ENCODE data around the gene ZNF789. TPM values are rescaled to one million over a fixed set of nuclear protein-coding genes. Genes with fewer than 3 reads are reported as not detected.

ZNF789 gene
- total RNA-seq, 1 donor = 6.1 TPM

- no peaks in the 10 kb centered on the region for H3K27me3 ChIP-seq (ENCODE audit: insufficient read depth, low read length)
- no peak overlapping the region for H3K4me3 ChIP-seq (ENCODE audit: low read length)
- no peaks in the 10 kb centered on the region for H3K4me1 ChIP-seq (ENCODE audit: insufficient read depth, low read length)
- H3K9me3 ChIP-seq (ENCODE audit: low read depth, low read length) = no peaks in the 10 kb centered on the region
These were observed 41.4 kb downstream of the ZNF789 start for GRCh38 chr7:99514050-99514449.

GRCh38 chr7:99521399-99521798 is 48.7 kb downstream of the ZNF789 start:
- H3K4me1 ChIP-seq (ENCODE audit: insufficient read depth, low read length) = no peaks in the 10 kb centered on the region
- no peaks in the 10 kb centered on the region for H3K9me3 ChIP-seq (ENCODE audit: low read depth, low read length)
- no peak overlapping the region for H3K4me3 ChIP-seq (ENCODE audit: low read length)
- no peaks in the 10 kb centered on the region for H3K27me3 ChIP-seq (ENCODE audit: insufficient read depth, low read length)

GRCh38 chr7:99525713-99526440 is 53.2 kb downstream of the ZNF789 start:
- peaks cover 8% of the 10 kb centered on the region for H3K9me3 ChIP-seq (ENCODE audit: low read depth, low read length)
- H3K27me3 ChIP-seq (ENCODE audit: insufficient read depth, low read length) = no peaks in the 10 kb centered on the region
- no peaks in the 10 kb centered on the region for H3K4me1 ChIP-seq (ENCODE audit: insufficient read depth, low read length)
- H3K4me3 ChIP-seq (ENCODE audit: low read length) = no peak overlapping the region

- H3K4me3 ChIP-seq (ENCODE audit: low read length) = no peak overlapping the region
- H3K4me1 ChIP-seq (ENCODE audit: insufficient read depth, low read length) = no peaks in the 10 kb centered on the region
- H3K9me3 ChIP-seq (ENCODE audit: low read depth, low read length) = peaks cover 30% of the 10 kb centered on the region
- no peaks in the 10 kb centered on the region for H3K27me3 ChIP-seq (ENCODE audit: insufficient read depth, low read length)
These were observed 58.7 kb downstream of the ZNF789 start for GRCh38 chr7:99531354-99531765.

GRCh38 chr7:99535667-99536066 is 63.0 kb downstream of the ZNF789 start:
- H3K27me3 ChIP-seq (ENCODE audit: insufficient read depth, low read length) = no peaks in the 10 kb centered on the region
- no peak overlapping the region for H3K4me3 ChIP-seq (ENCODE audit: low read length)
- no peaks in the 10 kb centered on the region for H3K4me1 ChIP-seq (ENCODE audit: insufficient read depth, low read length)
- H3K9me3 ChIP-seq (ENCODE audit: low read depth, low read length) = peaks cover 24% of the 10 kb centered on the region

Other genes starting within 250 kb of the ZNF789 start
- not detected for gene MYH16, start 200.1 kb upstream of the ZNF789 start, total RNA-seq
- 28.8 TPM for gene ARPC1A, start 147.0 kb upstream of the ZNF789 start, total RNA-seq
- 282 TPM for gene ARPC1B, start 98.2 kb upstream of the ZNF789 start, total RNA-seq
- 29.6 TPM for gene PDAP1, start 64.3 kb upstream of the ZNF789 start, total RNA-seq
- gene BUD31, start 63.9 kb upstream of the ZNF789 start, total RNA-seq = 99.0 TPM
- 3.1 TPM for gene PTCD1, start 34.1 kb upstream of the ZNF789 start, total RNA-seq
- 17.4 TPM for gene CPSF4, start 33.9 kb upstream of the ZNF789 start, total RNA-seq
- gene ATP5MF, start 6.7 kb upstream of the ZNF789 start, total RNA-seq = 130 TPM
- 198 TPM for gene ZNF394, start 27.4 kb downstream of the ZNF789 start, total RNA-seq
- 6.3 TPM for gene ZKSCAN5, start 31.8 kb downstream of the ZNF789 start, total RNA-seq
- 1.0 TPM for gene FAM200A, start 79.2 kb downstream of the ZNF789 start, total RNA-seq
- gene ZNF655, start 85.8 kb downstream of the ZNF789 start, total RNA-seq = 122 TPM
- gene TMEM225B, start 125.4 kb downstream of the ZNF789 start, total RNA-seq = 1.4 TPM
- 28.8 TPM for gene ZSCAN25, start 144.1 kb downstream of the ZNF789 start, total RNA-seq
- gene CYP3A5, start 207.1 kb downstream of the ZNF789 start, total RNA-seq = 0.10 TPM